ENCODE data around the gene PIEZO1.

Gene PIEZO1

GRCh38 chr16:88806491-88807111, 21.6 kb upstream of the PIEZO1 start:
- peak overlapping the region in 1 of 3 experiments; percentile 15 for H3K4me3 Mint-ChIP-seq
- no peaks in the 10 kb centered on the region for H3K9me3 Mint-ChIP-seq
- H3K27ac Mint-ChIP-seq: no peak overlapping the region
- TF ChIP-seq CTCF (IDR thresholded peaks at IDR 0.05; ENCODE audit: unreplicated experiment in 3 of 3): no peak
- H3K4me1 Mint-ChIP-seq: no peaks in the 10 kb centered on the region
- no peaks in the 10 kb centered on the region for H3K27me3 Mint-ChIP-seq (ENCODE audit: low read depth)
- peaks cover 5% of the 10 kb centered on the region for H3K36me3 Mint-ChIP-seq (ENCODE audit: low read depth)

- Mint-ChIP-seq H3K27ac (no peak overlapping the region), H3K4me3 (no peak overlapping the region), H3K9me3 (no peaks in the 10 kb centered on the region), H3K4me1 (no peaks in the 10 kb centered on the region), H3K27me3 (ENCODE audit: low read depth) (no peaks in the 10 kb centered on the region), H3K36me3 (ENCODE audit: low read depth) (peaks cover 5% of the 10 kb centered on the region)
- no peak for TF ChIP-seq CTCF (IDR thresholded peaks at IDR 0.05; ENCODE audit: unreplicated experiment in 3 of 3)
These were observed 20.9 kb upstream of the PIEZO1 start for GRCh38 chr16:88805887-88806393.

- TF ChIP-seq CTCF (IDR thresholded peaks at IDR 0.05; ENCODE audit: unreplicated experiment in 3 of 3): no peak
- H3K4me1 Mint-ChIP-seq: no peaks in the 10 kb centered on the region
- H3K27ac Mint-ChIP-seq: no peak overlapping the region
- no peaks in the 10 kb centered on the region for H3K9me3 Mint-ChIP-seq
- H3K36me3 Mint-ChIP-seq (ENCODE audit: low read depth): peaks cover 5% of the 10 kb centered on the region
- no peak overlapping the region for H3K4me3 Mint-ChIP-seq
- no peaks in the 10 kb centered on the region for H3K27me3 Mint-ChIP-seq (ENCODE audit: low read depth)
These were observed 20.3 kb upstream of the PIEZO1 start for GRCh38 chr16:88805340-88805715.

- Mint-ChIP-seq H3K9me3 (no peaks in the 10 kb centered on the region), H3K4me3 (peak overlapping the region; percentile 72 to 78 (median 75)), H3K4me1 (no peaks in the 10 kb centered on the region), H3K36me3 (ENCODE audit: low read depth) (peaks cover 5% of the 10 kb centered on the region), H3K27ac (no peak overlapping the region), H3K27me3 (ENCODE audit: low read depth) (no peaks in the 10 kb centered on the region)
- TF ChIP-seq CTCF (IDR thresholded peaks at IDR 0.05; ENCODE audit: unreplicated experiment in 3 of 3): no peak
These were observed 19.7 kb upstream of the PIEZO1 start for GRCh38 chr16:88804552-88805339.

GRCh38 chr16:88804173-88804551, 19.1 kb upstream of the PIEZO1 start:
- peak overlapping the region; percentile 72 to 78 (median 75) for H3K4me3 Mint-ChIP-seq
- H3K9me3 Mint-ChIP-seq: no peaks in the 10 kb centered on the region
- no peak for TF ChIP-seq CTCF (IDR thresholded peaks at IDR 0.05; ENCODE audit: unreplicated experiment in 3 of 3)
- H3K27ac Mint-ChIP-seq: no peak overlapping the region
- H3K4me1 Mint-ChIP-seq: no peaks in the 10 kb centered on the region
- H3K27me3 Mint-ChIP-seq (ENCODE audit: low read depth): no peaks in the 10 kb centered on the region
- peaks cover 2% of the 10 kb centered on the region for H3K36me3 Mint-ChIP-seq (ENCODE audit: low read depth)

All from nephron (organoid).